MM.1S (cell line): ENCODE measurements around the gene RASSF1.

ENCODE experiments used
- CTCF ChIP-seq: fragments of 300-600 bp; sonication (generic); IDR thresholded peaks from 2 replicates; pipeline ENCODE4 v1.5.1; 2016; ENCODE audit warnings: antibody characterized with exemption, low read length, mixed read lengths
- EZH2 ChIP-seq: fragments of 300-600 bp; sonication (generic); optimal IDR thresholded peaks from 2 replicates; pipeline ENCODE3; 2017; ENCODE audit warnings: low read depth, mild to moderate bottlenecking, antibody characterized with exemption, low read length, mixed read lengths

- TF ChIP-seq CTCF (no peak), EZH2 (no peak)
Observed at GRCh38 chr3:50340147-50340447, 539 bp downstream of the RASSF1 start.
